Endothelial cell of umbilical vein (primary cell): ENCODE results near the gene AGFG2. TPM values are rescaled to one million over a fixed set of nuclear protein-coding genes. Genes with fewer than 3 reads are reported as not detected.

Experiments
- BruUV-seq: library from RNA; stranded (reverse); fragments of 400-500 nt; replicated peaks from 2 replicates; lab custom pipeline; 2021; lab: Mats Ljungman, UMichigan
- CTCF ChIA-PET: fragments of 300-600, 350-600 bp; sonication (Branson Sonifier 250); formaldehyde crosslinking; loops from one replicate; lab custom pipeline; 2021; ENCODE audit warnings: antibody characterized with exemption, inconsistent platforms; lab: Charles Lee
- POLR2A ChIA-PET: fragments of 300-600, 350-600 bp; sonication (Branson Sonifier 250); formaldehyde crosslinking; loops from one replicate; lab custom pipeline; 2021; ENCODE audit warnings: antibody characterized with exemption, inconsistent platforms; lab: Charles Lee
- DNase-seq: peaks from one replicate; pipeline ENCODE4 v3.0.0-alpha.2; 2011; ENCODE audit warnings: low read depth, low spot score
- FAIRE-seq: peaks from 2 replicates; lab custom pipeline; 2011; peaks lifted over from hg19 to GRCh38; lab: Jason Lieb, UNC
- H2AFZ ChIP-seq: 2 replicates; pipeline ENCODE4 v1.6.0; 2012; ENCODE audit warnings: low read depth, low read length, control low read depth, inconsistent platforms
- H3K27ac ChIP-seq: 2 replicates; pipeline ENCODE4 v1.5.1; 2011; ENCODE audit warnings: low read depth, mild to moderate bottlenecking, control low read depth, low read length, moderate library complexity; ENCODE audit not compliant: insufficient read depth
- H3K27me3 ChIP-seq, 2 experiments: 2 replicates each; pipeline versions ENCODE4 v1.6.0 to v1.6.1; 2011; ENCODE audit warnings: low read length in 2 of 2, mixed read lengths in 1 of 2; ENCODE audit not compliant: control insufficient read depth in 2 of 2, insufficient read depth in 2 of 2
- H3K36me3 ChIP-seq, 2 experiments: 2 replicates in 1 of 2; 3 replicates in 1 of 2; pipeline ENCODE4 v1.5.1; 2011; ENCODE audit warnings: low read length in 2 of 2, mild to moderate bottlenecking in 1 of 2, moderate library complexity in 1 of 2; ENCODE audit not compliant: control insufficient read depth in 2 of 2, insufficient read depth in 2 of 2; ENCODE audit errors: extremely low read depth in 1 of 2
- H3K4me1 ChIP-seq: 3 replicates; pipeline ENCODE4 v1.5.1; 2011; ENCODE audit warnings: mild to moderate bottlenecking, low read length; ENCODE audit not compliant: control insufficient read depth, insufficient read depth; ENCODE audit errors: extremely low read depth
- H3K4me2 ChIP-seq: 2 replicates; pipeline ENCODE4 v1.6.1; 2011; ENCODE audit warnings: low read length, control low read depth, mixed read lengths; ENCODE audit not compliant: insufficient read depth
- H3K4me3 ChIP-seq, 3 experiments: fragments of 200-600 bp in 1 of 3; sonication (generic), shearing (Covaris generic) in 1 of 3; replicated peaks in 1 of 3; 2 replicates each; pipeline ENCODE4 v1.5.1; 2011 to 2016; ENCODE audit warnings: control low read depth in 3 of 3, low read length in 3 of 3, mild to moderate bottlenecking in 2 of 3, inconsistent platforms in 1 of 3, low read depth in 1 of 3, moderate library complexity in 1 of 3; ENCODE audit not compliant: insufficient read depth in 1 of 3
- H3K79me2 ChIP-seq: 2 replicates; pipeline ENCODE4 v1.6.0; 2012; ENCODE audit warnings: low read length, inconsistent platforms; ENCODE audit not compliant: control insufficient read depth, insufficient read depth
- H3K9ac ChIP-seq: replicated peaks from 2 replicates; pipeline ENCODE3; 2011; ENCODE audit warnings: low read length, control low read depth; ENCODE audit not compliant: insufficient read depth; ENCODE audit errors: extremely low read depth
- H3K9me1 ChIP-seq: replicated peaks from 3 replicates; pipeline ENCODE4 v1.6.0; 2011; ENCODE audit warnings: mild to moderate bottlenecking, low read length; ENCODE audit not compliant: control insufficient read depth, insufficient read depth; ENCODE audit errors: extremely low read depth
- H3K9me3 ChIP-seq: replicated peaks from 2 replicates; pipeline ENCODE4 v1.5.1; 2012; ENCODE audit warnings: low read length, inconsistent platforms; ENCODE audit not compliant: control insufficient read depth, insufficient read depth
- H4K20me1 ChIP-seq: replicated peaks from 2 replicates; pipeline ENCODE3; 2011; ENCODE audit warnings: mild to moderate bottlenecking, low read length; ENCODE audit not compliant: control insufficient read depth, insufficient read depth; ENCODE audit errors: extremely low read depth
- EZH2 ChIP-seq: IDR thresholded peaks from 2 replicates; pipeline ENCODE4 v1.6.1; 2012; ENCODE audit warnings: borderline replicate concordance, low read depth, mild to moderate bottlenecking, moderate library complexity, low read length, inconsistent platforms; ENCODE audit not compliant: severe bottlenecking
- FOS ChIP-seq: IDR thresholded peaks from 2 replicates; pipeline ENCODE4 v1.6.1; 2011; ENCODE audit warnings: mild to moderate bottlenecking, low read length, moderate library complexity, borderline replicate concordance; ENCODE audit not compliant: insufficient read depth
- JUN ChIP-seq: IDR thresholded peaks from 2 replicates; pipeline ENCODE4 v1.6.1; 2011; ENCODE audit warnings: borderline replicate concordance, low read depth; ENCODE audit not compliant: insufficient read length, insufficient read depth
- MYC ChIP-seq: IDR thresholded peaks from one replicate; pipeline ENCODE4 v1.6.1; 2011; ENCODE audit warnings: mild to moderate bottlenecking, low read depth, low read length
- POLR2A ChIP-seq: IDR thresholded peaks from 2 replicates; pipeline ENCODE4 v1.6.1; 2012; ENCODE audit warnings: low read depth, mild to moderate bottlenecking, control low read depth, low read length
- POLR2AphosphoS5 ChIP-seq: IDR thresholded peaks from 2 replicates; pipeline ENCODE4 v1.6.1; 2012; ENCODE audit warnings: low read depth, mild to moderate bottlenecking, control low read depth, low read length, moderate library complexity; ENCODE audit not compliant: insufficient read depth
- dilution Hi-C: fragments of 300-500 bp; cut with MboI; formaldehyde crosslinking; loops from one replicate; pipeline ENCODE4 v1.15.0; 2019; ENCODE audit warnings: low sequenced_read_pairs; ENCODE audit not compliant: extremely low pct_ligation_motif_present
- intact Hi-C: fragments of 100-400 bp; cut with micrococcal nuclease; formaldehyde crosslinking; loops from one replicate; pipeline ENCODE4 v1.10.0; 2022
- polyA plus RNA-seq, 4 experiments: library from polyadenylated mRNA; depleted of rRNA in 3 of 4; stranded (reverse) in 3 of 4; unstranded in 1 of 4; fragments of >200 nt; gene quantifications; 2 replicates each; pipeline versions ENCODE4 v1.2.1 to v1.2.3, GENCODE V29; 2011 to 2012; ENCODE audit warnings: missing spikeins in 1 of 4
- total RNA-seq: library from RNA; stranded (reverse); gene quantifications from 2 replicates; pipeline ENCODE4 v1.2.3, GENCODE V29; 2021
- TF ChIP-seq, protein P1 (sequence below): IDR thresholded peaks from 2 replicates; pipeline ENCODE4 v1.6.1; 2011; ENCODE audit not compliant: insufficient read depth, insufficient read length
- TF ChIP-seq, protein P2 (sequence below), 2 donors: IDR thresholded peaks; 1 replicate in 1 of 2; 2 replicates in 1 of 2; pipeline ENCODE4 v1.5.1; 2011; ENCODE audit warnings: low read length in 2 of 2, mild to moderate bottlenecking in 2 of 2, moderate library complexity in 2 of 2, control low read depth in 1 of 2, inconsistent platforms in 1 of 2, low read depth in 1 of 2; ENCODE audit not compliant: insufficient read depth in 1 of 2; ENCODE audit errors: extremely low read depth in 1 of 2

AGFG2 gene
- total and polyA plus RNA-seq, 2 donors (not counting 3 experiments of a cell fraction or from before 2014, with no cell fraction given) = 33.6 to 44.6 TPM

DNA sequence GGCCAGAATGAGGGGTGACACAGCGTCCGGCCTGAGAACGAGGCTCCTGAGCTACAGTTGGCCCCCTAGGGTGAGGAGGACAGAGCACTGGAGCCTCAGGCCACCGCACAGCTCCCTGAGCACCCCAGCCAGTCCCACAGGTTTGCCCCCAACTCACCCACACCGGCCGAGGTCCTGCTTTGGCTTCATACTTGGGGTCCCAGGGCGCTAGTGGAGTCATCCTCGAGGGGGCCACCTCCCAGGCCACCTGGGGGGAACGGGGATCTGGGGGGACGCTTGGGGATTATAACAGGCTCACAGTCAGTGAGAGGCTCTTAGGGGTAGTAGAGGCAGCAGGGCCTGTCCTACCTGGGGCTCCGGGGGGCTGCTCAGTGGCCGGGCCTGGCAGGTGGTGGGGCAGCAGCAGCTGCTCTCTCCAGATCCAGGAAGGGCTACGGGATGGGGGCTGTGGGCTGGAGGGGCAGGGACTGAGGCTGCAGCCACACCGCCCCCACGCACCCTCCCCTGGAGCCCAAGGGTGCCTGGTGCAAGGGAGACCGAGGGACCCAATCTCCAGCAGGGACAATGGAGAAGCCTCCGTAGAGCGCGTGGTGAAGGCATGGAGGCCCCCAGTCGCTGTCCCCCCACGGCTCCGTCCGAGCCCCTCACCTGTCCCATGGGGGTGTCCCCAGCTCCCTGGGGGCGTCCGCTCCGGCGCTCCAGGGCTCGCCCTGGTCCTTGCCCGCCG, 34.1 kb downstream of the AGFG2 start:
- Histone ChIP-seq H3K36me3 (peaks cover 6 to 30% of the 10 kb centered on the region in 2 experiments), H3K79me2 (no peaks in the 10 kb centered on the region), H3K27me3 (no peaks in the 10 kb centered on the region), H3K4me2 (no peak overlapping the region), H3K4me3 (no peak overlapping the region), H2AFZ (no peak overlapping the region), H3K9me1 (no peaks in the 10 kb centered on the region), H3K9ac (no peak overlapping the region), H3K4me1 (peaks cover 11% of the 10 kb centered on the region), H3K9me3 (no peaks in the 10 kb centered on the region), H4K20me1 (no peaks in the 10 kb centered on the region), H3K27ac (no peak overlapping the region)
- ChIA-PET CTCF (interaction anchor here (0.9 kb wide), 1 partner anchor 12 kb away, joined by 4 read pairs; no protein-coding TSS in a partner anchor), POLR2A (interaction anchor here (0.5 kb wide), 1 partner anchor 163 kb away, joined by 3 read pairs; no protein-coding TSS in a partner anchor)
- FAIRE-seq (no peak), DNase-seq (no peak)
- no peak for TF ChIP-seq MYC
- TF ChIP-seq, protein P1, sequence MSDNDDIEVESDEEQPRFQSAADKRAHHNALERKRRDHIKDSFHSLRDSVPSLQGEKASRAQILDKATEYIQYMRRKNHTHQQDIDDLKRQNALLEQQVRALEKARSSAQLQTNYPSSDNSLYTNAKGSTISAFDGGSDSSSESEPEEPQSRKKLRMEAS = no peak
- no peak for TF ChIP-seq POLR2AphosphoS5
- no peak for TF ChIP-seq FOS
- no peak for TF ChIP-seq POLR2A
- TF ChIP-seq, protein P2, sequence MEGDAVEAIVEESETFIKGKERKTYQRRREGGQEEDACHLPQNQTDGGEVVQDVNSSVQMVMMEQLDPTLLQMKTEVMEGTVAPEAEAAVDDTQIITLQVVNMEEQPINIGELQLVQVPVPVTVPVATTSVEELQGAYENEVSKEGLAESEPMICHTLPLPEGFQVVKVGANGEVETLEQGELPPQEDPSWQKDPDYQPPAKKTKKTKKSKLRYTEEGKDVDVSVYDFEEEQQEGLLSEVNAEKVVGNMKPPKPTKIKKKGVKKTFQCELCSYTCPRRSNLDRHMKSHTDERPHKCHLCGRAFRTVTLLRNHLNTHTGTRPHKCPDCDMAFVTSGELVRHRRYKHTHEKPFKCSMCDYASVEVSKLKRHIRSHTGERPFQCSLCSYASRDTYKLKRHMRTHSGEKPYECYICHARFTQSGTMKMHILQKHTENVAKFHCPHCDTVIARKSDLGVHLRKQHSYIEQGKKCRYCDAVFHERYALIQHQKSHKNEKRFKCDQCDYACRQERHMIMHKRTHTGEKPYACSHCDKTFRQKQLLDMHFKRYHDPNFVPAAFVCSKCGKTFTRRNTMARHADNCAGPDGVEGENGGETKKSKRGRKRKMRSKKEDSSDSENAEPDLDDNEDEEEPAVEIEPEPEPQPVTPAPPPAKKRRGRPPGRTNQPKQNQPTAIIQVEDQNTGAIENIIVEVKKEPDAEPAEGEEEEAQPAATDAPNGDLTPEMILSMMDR (IDR thresholded peaks at IDR 0.05; ENCODE audit: extremely low read depth in 1 of 2, insufficient read depth in 1 of 2, low read depth in 1 of 2, low read length in 2 of 2) = no peak
- TF ChIP-seq JUN = no peak
- TF ChIP-seq EZH2 = no peak
- intact Hi-C loops = no loop called here
- BruUV-seq = no TSS peak
- dilution Hi-C loops = no loop called here
